Tibial nerve (tissue), 4 donors: Measurements from ENCODE around the gene BAZ1A. TPM values are rescaled to one million over a fixed set of nuclear protein-coding genes. Genes with fewer than 3 reads are reported as not detected.
"Not testable (repeated sequence)": the region's sequence is repeated elsewhere in the genome, so short reads cannot be mapped to it uniquely, and the experiment has no call there.

Experiments
- DNase-seq, 2 donors: peaks; one replicate each; pipeline ENCODE4 v3.0.0-alpha.2; 2019; ENCODE audit warnings: low spot score in 2 of 2
- H3K27ac ChIP-seq, 4 donors: fragments of 200-600 bp; sonication (generic) in 3 of 4; one replicate each; pipeline ENCODE4 v1.5.1; 2017 to 2019; ENCODE audit warnings: mild to moderate bottlenecking in 1 of 4
- H3K27me3 ChIP-seq, 2 donors: fragments of 200-600 bp; sonication (generic) in 1 of 2; one replicate each; pipeline versions ENCODE4 v1.5.1 to v1.6.0; 2017 to 2019
- H3K36me3 ChIP-seq, 3 donors: fragments of 200-600 bp; sonication (generic); one replicate each; pipeline ENCODE4 v1.5.1; 2018 to 2019
- H3K4me1 ChIP-seq, 4 donors: fragments of 200-600 bp; sonication (generic) in 3 of 4; one replicate each; pipeline ENCODE4 v1.5.1; 2017 to 2019
- H3K4me3 ChIP-seq, 4 donors: fragments of 200-600 bp; sonication (generic) in 3 of 4; one replicate each; pipeline ENCODE4 v1.5.1; 2017 to 2019; ENCODE audit warnings: mild to moderate bottlenecking in 1 of 4, moderate library complexity in 1 of 4
- H3K9me3 ChIP-seq, 4 donors: fragments of 200-600 bp; sonication (generic) in 3 of 4; one replicate each; pipeline ENCODE4 v1.5.1; 2017 to 2019
- EP300 ChIP-seq, 2 donors: sonication (generic); formaldehyde crosslinking; IDR thresholded peaks; one replicate each; pipeline ENCODE4 v1.6.1; 2017; ENCODE audit warnings: antibody characterized with exemption in 2 of 2, mild to moderate bottlenecking in 1 of 2
- POLR2A ChIP-seq, 2 donors: fragments of 450-650 bp; IDR thresholded peaks; one replicate each; pipeline ENCODE4 v1.6.1; 2017; ENCODE audit warnings: antibody characterized with exemption in 2 of 2, mild to moderate bottlenecking in 2 of 2, moderate library complexity in 2 of 2
- WGBS, 2 donors: methylation state at CpG; one replicate each; pipeline ENCODE4 v1.1.5; 2018; 5-methylcytosine and 5-hydroxymethylcytosine counted together
- total RNA-seq, 4 donors: library from RNA; depleted of rRNA; stranded (reverse); fragments of >200 nt; gene quantifications; one replicate each; pipeline ENCODE4 v1.1.0, GENCODE V29; 2016
- TF ChIP-seq, protein P1 (sequence below), 5 experiments: fragments of 200-600 bp in 3 of 5; fragments of 450-650 bp in 2 of 5; sonication (generic) in 3 of 5; IDR thresholded peaks; one replicate each; pipeline ENCODE4 v1.5.1; 2016 to 2019; ENCODE audit warnings: antibody characterized with exemption in 5 of 5, mild to moderate bottlenecking in 3 of 5, moderate library complexity in 2 of 5

Gene BAZ1A
- total RNA-seq, 4 donors from 2014 or later: 26.0 to 32.6 (median 31.0) TPM

- Histone ChIP-seq H3K36me3 (peaks cover 0 to 36% (median 0%) of the 10 kb centered on the region in 3 donors), H3K4me1 (no peaks in the 10 kb centered on the region), H3K9me3 (no peaks in the 10 kb centered on the region), H3K27me3 (no peaks in the 10 kb centered on the region), H3K27ac (no peak overlapping the region), H3K4me3 (no peak overlapping the region)
- TF ChIP-seq POLR2A (IDR thresholded peaks at IDR 0.05) (no peak), EP300 (IDR thresholded peaks at IDR 0.05) (no peak)
- TF ChIP-seq, protein P1, sequence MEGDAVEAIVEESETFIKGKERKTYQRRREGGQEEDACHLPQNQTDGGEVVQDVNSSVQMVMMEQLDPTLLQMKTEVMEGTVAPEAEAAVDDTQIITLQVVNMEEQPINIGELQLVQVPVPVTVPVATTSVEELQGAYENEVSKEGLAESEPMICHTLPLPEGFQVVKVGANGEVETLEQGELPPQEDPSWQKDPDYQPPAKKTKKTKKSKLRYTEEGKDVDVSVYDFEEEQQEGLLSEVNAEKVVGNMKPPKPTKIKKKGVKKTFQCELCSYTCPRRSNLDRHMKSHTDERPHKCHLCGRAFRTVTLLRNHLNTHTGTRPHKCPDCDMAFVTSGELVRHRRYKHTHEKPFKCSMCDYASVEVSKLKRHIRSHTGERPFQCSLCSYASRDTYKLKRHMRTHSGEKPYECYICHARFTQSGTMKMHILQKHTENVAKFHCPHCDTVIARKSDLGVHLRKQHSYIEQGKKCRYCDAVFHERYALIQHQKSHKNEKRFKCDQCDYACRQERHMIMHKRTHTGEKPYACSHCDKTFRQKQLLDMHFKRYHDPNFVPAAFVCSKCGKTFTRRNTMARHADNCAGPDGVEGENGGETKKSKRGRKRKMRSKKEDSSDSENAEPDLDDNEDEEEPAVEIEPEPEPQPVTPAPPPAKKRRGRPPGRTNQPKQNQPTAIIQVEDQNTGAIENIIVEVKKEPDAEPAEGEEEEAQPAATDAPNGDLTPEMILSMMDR (IDR thresholded peaks at IDR 0.05): no peak
- WGBS, 2 donors: 64 to 65% methylated on average over 2 of the region's 2 CpGs
- DNase-seq: no peak
These were observed 65.1 kb downstream of the BAZ1A start for GRCh38 chr14:34810028-34810427.

GRCh38 chr14:34806257-34806656 is 68.9 kb downstream of the BAZ1A start:
- no peak for DNase-seq
- no peaks in the 10 kb centered on the region for H3K9me3 ChIP-seq
- H3K4me3 ChIP-seq: no peak overlapping the region
- H3K4me1 ChIP-seq: no peaks in the 10 kb centered on the region
- H3K27me3 ChIP-seq: no peaks in the 10 kb centered on the region
- TF ChIP-seq EP300 (IDR thresholded peaks at IDR 0.05) (no peak), POLR2A (IDR thresholded peaks at IDR 0.05) (no peak)
- TF ChIP-seq, protein P1 (IDR thresholded peaks at IDR 0.05): no peak
- peaks cover 0 to 60% (median 12%) of the 10 kb centered on the region in 3 donors for H3K36me3 ChIP-seq
- no peak overlapping the region for H3K27ac ChIP-seq
- WGBS, 2 donors: 88% methylated on average over 3 of the region's 3 CpGs

GRCh38 chr14:34804933-34805332 is 70.2 kb downstream of the BAZ1A start:
- no peaks in the 10 kb centered on the region for H3K4me1 ChIP-seq
- TF ChIP-seq POLR2A (IDR thresholded peaks at IDR 0.05): no peak
- TF ChIP-seq, protein P1 (IDR thresholded peaks at IDR 0.05): no peak
- TF ChIP-seq EP300 (IDR thresholded peaks at IDR 0.05): no peak
- DNase-seq: no peak
- no peak overlapping the region for H3K27ac ChIP-seq
- 99 to 100% methylated on average over 3 of the region's 3 CpGs for WGBS, 2 donors
- H3K36me3 ChIP-seq: peaks cover 0 to 74% (median 15%) of the 10 kb centered on the region in 3 donors
- H3K9me3 ChIP-seq: no peaks in the 10 kb centered on the region
- H3K4me3 ChIP-seq: no peak overlapping the region
- no peaks in the 10 kb centered on the region for H3K27me3 ChIP-seq

- WGBS, 2 donors: 97 to 100% methylated on average over 2 of the region's 2 CpGs
- not testable (repeated sequence) for H3K27ac ChIP-seq, DNase-seq, H3K4me1 ChIP-seq, H3K4me3 ChIP-seq, H3K27me3 ChIP-seq, H3K9me3 ChIP-seq
- H3K36me3 ChIP-seq: peaks cover 0 to 81% (median 15%) of the 10 kb centered on the region in 3 donors
These were observed 76.3 kb downstream of the BAZ1A start for GRCh38 chr14:34798861-34799260.

DNA sequence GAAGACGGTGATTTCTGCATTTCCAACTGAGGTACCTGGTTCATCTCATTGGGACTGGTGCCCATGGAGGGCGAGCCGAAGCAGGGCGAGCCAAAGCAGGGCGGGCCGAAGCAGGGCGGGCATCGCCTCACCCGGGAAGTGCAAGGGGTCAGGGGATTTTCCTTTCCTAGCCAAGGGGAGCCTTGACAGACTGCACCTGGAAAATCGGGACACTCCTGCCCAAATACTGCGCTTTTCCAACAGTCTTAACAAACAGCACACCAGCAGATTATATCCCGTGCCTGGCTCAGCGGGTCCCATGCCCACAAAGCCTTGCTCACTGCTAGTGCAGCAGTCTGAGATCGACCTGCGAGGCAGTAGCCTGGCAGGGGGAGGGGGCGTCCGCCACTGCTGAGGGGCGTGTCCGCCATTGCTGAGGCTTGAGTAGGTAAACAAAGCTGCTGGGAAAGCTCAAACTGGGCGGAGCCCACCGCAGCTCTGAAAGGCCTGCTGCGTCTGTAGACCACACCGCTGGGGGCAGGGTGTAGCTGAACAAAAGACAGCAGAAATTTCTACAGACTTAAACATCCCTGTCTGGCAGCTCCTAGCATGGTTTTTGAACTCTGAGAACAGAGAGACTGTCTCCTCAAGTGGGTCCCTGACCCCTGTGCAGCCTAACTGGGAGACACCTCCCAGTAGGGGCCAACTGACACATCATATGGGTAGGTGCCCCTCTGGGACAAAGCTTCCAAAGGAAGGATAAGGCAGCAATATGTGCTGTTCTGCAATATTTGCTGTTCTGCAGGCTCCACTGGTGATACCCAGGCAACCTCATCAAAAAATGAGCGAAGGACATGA is 77.2 kb downstream of the BAZ1A start:
- peaks cover 0 to 6% (median 0%) of the 10 kb centered on the region in 4 donors for H3K9me3 ChIP-seq
- no peaks in the 10 kb centered on the region for H3K4me1 ChIP-seq
- DNase-seq: no peak
- H3K36me3 ChIP-seq: peaks cover 0 to 86% (median 15%) of the 10 kb centered on the region in 3 donors
- no peak overlapping the region for H3K27ac ChIP-seq
- TF ChIP-seq EP300 (IDR thresholded peaks at IDR 0.05): no peak
- no peak overlapping the region for H3K4me3 ChIP-seq
- 95 to 97% methylated on average over 23 to 24 of the region's 24 CpGs for WGBS, 2 donors
- no peaks in the 10 kb centered on the region for H3K27me3 ChIP-seq

- Histone ChIP-seq H3K36me3 (peaks cover 0 to 84% (median 9%) of the 10 kb centered on the region in 3 donors), H3K27me3 (no peaks in the 10 kb centered on the region), H3K4me1 (no peaks in the 10 kb centered on the region), H3K4me3 (no peak overlapping the region), H3K9me3 (peaks cover 0 to 6% (median 0%) of the 10 kb centered on the region in 4 donors), H3K27ac (no peak overlapping the region)
- 88 to 96% methylated on average over 1 of the region's 1 CpG for WGBS, 2 donors
- TF ChIP-seq EP300 (IDR thresholded peaks at IDR 0.05) (no peak), POLR2A (IDR thresholded peaks at IDR 0.05) (no peak)
- TF ChIP-seq, protein P1 (IDR thresholded peaks at IDR 0.05): no peak
- no peak for DNase-seq
These were observed 78.3 kb downstream of the BAZ1A start for GRCh38 chr14:34796902-34797301.
